Hepatocyte (in vitro differentiated cells): ENCODE results near the gene GRAMD1A. TPM values are rescaled to one million over a fixed set of nuclear protein-coding genes. Genes with fewer than 3 reads are reported as not detected.

Experiments
- DNase-seq: peaks from one replicate; pipeline ENCODE4 v3.0.0-alpha.2; 2016; ENCODE audit warnings: low spot score
- H2AFZ ChIP-seq: fragments of 200-600 bp; sonication (generic); 2 replicates; pipeline ENCODE4 v1.6.0; 2016; ENCODE audit warnings: antibody characterized with exemption, mild to moderate bottlenecking
- H3K27ac ChIP-seq: fragments of 200-600 bp; sonication (generic); 2 replicates; pipeline ENCODE4 v1.5.1; 2016; ENCODE audit warnings: mild to moderate bottlenecking
- H3K27me3 ChIP-seq: fragments of 200-600 bp; sonication (generic); 2 replicates; pipeline ENCODE4 v1.6.1; 2016
- H3K36me3 ChIP-seq: fragments of 200-600 bp; sonication (generic); replicated peaks from 2 replicates; pipeline ENCODE4 v1.5.1; 2016; ENCODE audit warnings: low read depth; ENCODE audit not compliant: insufficient read depth
- H3K4me1 ChIP-seq: fragments of 200-600 bp; sonication (generic); 2 replicates; pipeline ENCODE4 v1.5.1; 2016; ENCODE audit warnings: mild to moderate bottlenecking, moderate library complexity; ENCODE audit not compliant: insufficient read depth
- H3K4me2 ChIP-seq: fragments of 200-600 bp; sonication (generic); 2 replicates; pipeline ENCODE4 v1.6.0; 2016
- H3K4me3 ChIP-seq: fragments of 200-600 bp; sonication (generic); 2 replicates; pipeline ENCODE4 v1.5.1; 2016; ENCODE audit warnings: mild to moderate bottlenecking
- H3K79me2 ChIP-seq: fragments of 200-600 bp; sonication (generic); 2 replicates; pipeline ENCODE4 v1.6.0; 2017; ENCODE audit warnings: mild to moderate bottlenecking
- H3K9me2 ChIP-seq: fragments of 200-600 bp; sonication (generic); replicated peaks from 2 replicates; pipeline ENCODE4 v1.6.0; 2017; ENCODE audit warnings: mild to moderate bottlenecking; ENCODE audit not compliant: insufficient read depth
- H3K9me3 ChIP-seq: fragments of 200-600 bp; sonication (generic); 2 replicates; pipeline ENCODE4 v1.5.1; 2016; ENCODE audit warnings: low read depth, mild to moderate bottlenecking
- H4K20me1 ChIP-seq: fragments of 200-600 bp; sonication (generic); 2 replicates; pipeline ENCODE4 v1.6.0; 2016; ENCODE audit warnings: mild to moderate bottlenecking; ENCODE audit not compliant: insufficient read depth, poor library complexity, severe bottlenecking
- CTCF ChIP-seq: fragments of 200-600 bp; sonication (generic); IDR thresholded peaks from 2 replicates; pipeline ENCODE4 v1.5.1; 2016; ENCODE audit warnings: antibody characterized with exemption, mild to moderate bottlenecking; ENCODE audit not compliant: poor library complexity
- EZH2 ChIP-seq: fragments of 200-600 bp; sonication (generic); IDR thresholded peaks from 2 replicates; pipeline ENCODE4 v1.6.1; 2016; ENCODE audit warnings: antibody characterized with exemption, mild to moderate bottlenecking, borderline replicate concordance
- EZH2phosphoT487 ChIP-seq: fragments of 200-600 bp; sonication (generic); IDR thresholded peaks from one replicate; pipeline ENCODE4 v1.6.1; 2018; ENCODE audit warnings: antibody characterized with exemption, mild to moderate bottlenecking, low read depth, moderate library complexity; ENCODE audit not compliant: unreplicated experiment, severe bottlenecking
- WGBS: methylation state at CpG from one replicate; pipeline ENCODE4 v1.1.6; 2016; ENCODE audit warnings: low lambda C conversion rate; ENCODE audit errors: missing lambda C conversion rate; 5-methylcytosine and 5-hydroxymethylcytosine counted together
- polyA plus RNA-seq: library from polyadenylated mRNA; unstranded; fragments of >200 nt; fragmentation: Nextera tagmentation; extraction: Ambion mirVana; gene quantifications from 2 replicates; pipeline ENCODE4 v1.2.1, GENCODE V29; 2016
- total RNA-seq: library from RNA; depleted of rRNA; stranded (reverse); fragments of >200 nt; gene quantifications from 2 replicates; pipeline ENCODE4 v1.2.3, GENCODE V29; 2014

The GRAMD1A gene
- total and polyA plus RNA-seq, 2 experiments from 2014 or later, result 34.8 to 92.4 TPM

- WGBS, result 20% methylated on average over 23 of the region's 36 CpGs
- Histone ChIP-seq H3K9me3 (no peaks in the 10 kb centered on the region), H3K27me3 (no peaks in the 10 kb centered on the region), H3K4me3 (no peak overlapping the region), H3K36me3 (no peaks in the 10 kb centered on the region), H3K4me1 (peaks cover 16% of the 10 kb centered on the region), H3K9me2 (no peaks in the 10 kb centered on the region), H2AFZ (no peak overlapping the region), H3K4me2 (peak overlapping the region; percentile 81), H3K27ac (peak overlapping the region; percentile 99), H4K20me1 (peaks cover 6% of the 10 kb centered on the region), H3K79me2 (peaks cover 25% of the 10 kb centered on the region)
- TF ChIP-seq EZH2, result no peak
- peak; percentile 89 for DNase-seq
Observed at GRCh38 chr19:35040826-35041547, 40.9 kb downstream of the GRAMD1A start.

- WGBS, result 25% methylated on average over 9 of the region's 19 CpGs
- TF ChIP-seq CTCF (no peak), EZH2phosphoT487 (no peak), EZH2 (no peak)
- H3K79me2 ChIP-seq, result peaks cover 25% of the 10 kb centered on the region
- H3K36me3 ChIP-seq, result no peaks in the 10 kb centered on the region
- H2AFZ ChIP-seq, result no peak within 1 kb of the TSS
- H3K9me2 ChIP-seq, result no peaks in the 10 kb centered on the region
- H3K4me3 ChIP-seq, result peak within 1 kb of the TSS; percentile 20
- no peaks in the 10 kb centered on the region for H3K9me3 ChIP-seq
- H3K4me2 ChIP-seq, result peak within 1 kb of the TSS; percentile 81
- H3K27me3 ChIP-seq, result no peaks in the 10 kb centered on the region
- peak within 1 kb of the TSS; percentile 99 for H3K27ac ChIP-seq
- peaks cover 16% of the 10 kb centered on the region for H3K4me1 ChIP-seq
- DNase-seq, result peak; percentile 91
- peaks cover 6% of the 10 kb centered on the region for H4K20me1 ChIP-seq
Observed at GRCh38 chr19:35041548-35042055, 41.5 kb downstream of the GRAMD1A start, which contains the start of gene HPN. Gene HPN, plus strand, starts transcription at chr19:35041721. Its CDS starts 786 bp downstream, at chr19:35042507.

GRCh38 chr19:35042056-35042730 is 42.1 kb downstream of the GRAMD1A start:
- Histone ChIP-seq H3K9me2 (no peaks in the 10 kb centered on the region), H3K4me1 (peaks cover 16% of the 10 kb centered on the region), H3K4me2 (peak overlapping the region; percentile 81), H3K27me3 (no peaks in the 10 kb centered on the region), H3K9me3 (no peaks in the 10 kb centered on the region), H3K4me3 (peak overlapping the region; percentile 20), H3K27ac (peak overlapping the region; percentile 99), H4K20me1 (peaks cover 6% of the 10 kb centered on the region), H3K79me2 (peaks cover 25% of the 10 kb centered on the region), H2AFZ (no peak overlapping the region), H3K36me3 (no peaks in the 10 kb centered on the region)
- 50% methylated on average over 13 of the region's 14 CpGs for WGBS
- TF ChIP-seq EZH2, result no peak
- no peak for TF ChIP-seq EZH2phosphoT487
- no peak for TF ChIP-seq CTCF
- DNase-seq, result peak; percentile 81
